HG03280 (cell line): ENCODE measurements around the gene AP5S1.
"Not testable (repeated sequence)": the region's sequence is repeated elsewhere in the genome, so short reads cannot be mapped to it uniquely, and the experiment has no call there.

Experiments
- ATAC-seq: cut with Tn5 transposase; IDR thresholded peaks from one replicate; pipeline ENCODE4 v1.9.1; 2021; ENCODE audit warnings: mild to moderate bottlenecking, moderate library complexity; ENCODE audit not compliant: unreplicated experiment

The AP5S1 gene

GRCh38 chr20:3842348-3842930 lies 22.1 kb downstream of the AP5S1 start:
- ATAC-seq, result no peak

- ATAC-seq, result no peak
Observed at GRCh38 chr20:3843490-3843889, 23.1 kb downstream of the AP5S1 start.

- not testable (repeated sequence) for ATAC-seq
Observed at GRCh38 chr20:3843990-3844619, 23.8 kb downstream of the AP5S1 start.

GRCh38 chr20:3846378-3846739 lies 26.0 kb downstream of the AP5S1 start:
- no peak for ATAC-seq

- peak; percentile 93 for ATAC-seq
Observed at GRCh38 chr20:3846740-3847428, 26.5 kb downstream of the AP5S1 start, which contains the start of gene MAVS. Gene MAVS, plus strand, starts transcription at chr20:3846834. Its CDS starts 7,791 bp downstream, at chr20:3854625.

- ATAC-seq, result no peak
Observed at GRCh38 chr20:3847429-3847940, 27.1 kb downstream of the AP5S1 start.

GRCh38 chr20:3848565-3848964 lies 28.2 kb downstream of the AP5S1 start:
- ATAC-seq, result no peak

- ATAC-seq, result no peak
Observed at GRCh38 chr20:3854462-3854871, 34.1 kb downstream of the AP5S1 start.

- ATAC-seq, result no peak
Observed at GRCh38 chr20:3857405-3857804, 37.1 kb downstream of the AP5S1 start.

- no peak for ATAC-seq
Observed at GRCh38 chr20:3858689-3859088, 38.3 kb downstream of the AP5S1 start.

- no peak for ATAC-seq
Observed at GRCh38 chr20:3861191-3861590, 40.8 kb downstream of the AP5S1 start.

- ATAC-seq, result no peak
Observed at GRCh38 chr20:3862333-3862732, 42.0 kb downstream of the AP5S1 start.

- no peak for ATAC-seq
Observed at GRCh38 chr20:3863317-3863716, 43.0 kb downstream of the AP5S1 start.

- no peak for ATAC-seq
Observed at GRCh38 chr20:3864518-3864917, 44.2 kb downstream of the AP5S1 start.

- no peak for ATAC-seq
Observed at GRCh38 chr20:3865152-3865886, 45.0 kb downstream of the AP5S1 start.

GRCh38 chr20:3865887-3866407 lies 45.6 kb downstream of the AP5S1 start:
- ATAC-seq, result no peak

GRCh38 chr20:3866464-3866863 lies 46.1 kb downstream of the AP5S1 start:
- no peak for ATAC-seq

GRCh38 chr20:3867802-3868201 lies 47.5 kb downstream of the AP5S1 start:
- ATAC-seq, result no peak

- no peak for ATAC-seq
Observed at GRCh38 chr20:3869839-3870634, 49.7 kb downstream of the AP5S1 start.

- ATAC-seq, result no peak
Observed at GRCh38 chr20:3871550-3872265, 51.4 kb downstream of the AP5S1 start.
